Measurements from ENCODE around the gene MRPL28.

GRCh38 chr16:375927-376816 lies 5.8 kb upstream of the MRPL28 start:
- no peak for TF ChIP-seq POLR2AphosphoS5 (IDR thresholded peaks at IDR 0.05; ENCODE audit: borderline replicate concordance, low read depth, low read length)
- TF ChIP-seq FOXP2 (optimal IDR thresholded peaks at IDR 0.05; ENCODE audit: control extremely low read depth, extremely low read length, insufficient read depth) = no peak
- no peak for TF ChIP-seq EZH2 (IDR thresholded peaks at IDR 0.05)
